A673 (cell line): ENCODE data around the gene CLSTN2. TPM values are rescaled to one million over a fixed set of nuclear protein-coding genes. Genes with fewer than 3 reads are reported as not detected.

Experiments used
- BruUV-seq: library from RNA; stranded (reverse); fragments of 400-500 nt; replicated peaks from 2 replicates; lab custom pipeline; 2021; lab: Mats Ljungman, UMichigan
- CTCF ChIA-PET: fragments of 300-600 bp; sonication (Branson Sonifier 250); formaldehyde crosslinking; loops from one replicate; lab custom pipeline; 2022; ENCODE audit warnings: antibody characterized with exemption; lab: Charles Lee
- POLR2A ChIA-PET: fragments of 300-600 bp; sonication (Branson Sonifier 250); formaldehyde crosslinking; loops from one replicate; lab custom pipeline; 2022; ENCODE audit warnings: antibody characterized with exemption; ENCODE audit not compliant: low non-redundant PET; lab: Charles Lee
- DNase-seq: peaks from one replicate; pipeline ENCODE4 v3.0.0-alpha.2; 2015; ENCODE audit warnings: low spot score
- H3K27ac ChIP-seq: fragments of 200-600 bp; sonication (generic); 2 replicates; pipeline ENCODE4 v1.5.1; 2016; ENCODE audit warnings: mixed run types, low read depth, mild to moderate bottlenecking, mixed read lengths, antibody characterized with exemption, low read length; ENCODE audit not compliant: poor library complexity, severe bottlenecking
- H3K27me3 ChIP-seq: fragments of 200-600 bp; sonication (generic); replicated peaks from 2 replicates; pipeline ENCODE4 v1.6.1; 2017; ENCODE audit warnings: mixed run types, low read depth, mild to moderate bottlenecking, mixed read lengths, antibody characterized with exemption, low read length; ENCODE audit not compliant: insufficient read depth, poor library complexity
- H3K36me3 ChIP-seq: fragments of 200-600 bp; sonication (generic); 2 replicates; pipeline ENCODE4 v1.6.1; 2016; ENCODE audit warnings: mixed run types, mild to moderate bottlenecking, mixed read lengths, antibody characterized with exemption, low read length; ENCODE audit not compliant: insufficient read depth, poor library complexity, severe bottlenecking
- H3K4me1 ChIP-seq: fragments of 200-600 bp; sonication (generic); 2 replicates; pipeline ENCODE4 v1.6.1; 2017; ENCODE audit warnings: mixed run types, mild to moderate bottlenecking, mixed read lengths, antibody characterized with exemption, low read length; ENCODE audit not compliant: insufficient read depth, poor library complexity, severe bottlenecking
- H3K4me3 ChIP-seq: fragments of 200-600 bp; sonication (generic); 2 replicates; pipeline ENCODE4 v1.5.1; 2016; ENCODE audit warnings: low read depth, mixed run types, mild to moderate bottlenecking, mixed read lengths, low read length; ENCODE audit not compliant: poor library complexity, severe bottlenecking
- H3K9me3 ChIP-seq: fragments of 200-600 bp; sonication (generic); 2 replicates; pipeline ENCODE4 v1.6.1; 2016; ENCODE audit warnings: mixed run types, low read depth, mild to moderate bottlenecking, mixed read lengths, antibody characterized with exemption, low read length; ENCODE audit not compliant: poor library complexity, severe bottlenecking
- CTCF ChIP-seq: fragments of 300-800, 200-600 bp; sonication (generic); conservative IDR thresholded peaks from 2 replicates; pipeline ENCODE4 v1.5.1; 2017; ENCODE audit warnings: low read depth, mild to moderate bottlenecking, antibody characterized with exemption, low read length, moderate library complexity, mixed read lengths
- EZH2 ChIP-seq: fragments of 200-600 bp; sonication (generic); IDR thresholded peaks from 2 replicates; pipeline ENCODE4 v1.6.1; 2017; ENCODE audit warnings: borderline replicate concordance, low read depth, mild to moderate bottlenecking, mixed read lengths, antibody characterized with exemption, low read length; ENCODE audit not compliant: poor library complexity, severe bottlenecking
- intact Hi-C: fragments of 100-400 bp; cut with micrococcal nuclease; formaldehyde crosslinking; loops from one replicate; pipeline ENCODE4 v1.10.0; 2022; ENCODE audit not compliant: unreplicated experiment
- total RNA-seq: library from RNA; stranded (reverse); gene quantifications from 2 replicates; pipeline ENCODE4 v1.2.3, GENCODE V29; 2021

CLSTN2 gene
- total RNA-seq, 1 experiment from 2014 or later: 50.7 TPM

- H3K27ac ChIP-seq: no peak overlapping the region
- H3K9me3 ChIP-seq: no peaks in the 10 kb centered on the region
- H3K4me3 ChIP-seq: no peak overlapping the region
- H3K4me1 ChIP-seq: no peaks in the 10 kb centered on the region
- CTCF ChIA-PET: no interaction called here
- BruUV-seq: no TSS peak
- DNase-seq: no peak
- TF ChIP-seq CTCF (no peak), EZH2 (no peak)
- intact Hi-C loops: no loop called here
- POLR2A ChIA-PET: no interaction called here
- no peaks in the 10 kb centered on the region for H3K27me3 ChIP-seq
- no peaks in the 10 kb centered on the region for H3K36me3 ChIP-seq
Measured at GRCh38 chr3:140559546-140559945, 624.6 kb downstream of the CLSTN2 start.

GRCh38 chr3:140563206-140563760 is 628.3 kb downstream of the CLSTN2 start:
- DNase-seq: no peak
- intact Hi-C loops: no loop called here
- BruUV-seq: no TSS peak
- TF ChIP-seq EZH2: no peak
- TF ChIP-seq CTCF: no peak
- Histone ChIP-seq H3K36me3 (no peaks in the 10 kb centered on the region), H3K4me3 (no peak overlapping the region), H3K27me3 (no peaks in the 10 kb centered on the region), H3K9me3 (no peaks in the 10 kb centered on the region), H3K27ac (no peak overlapping the region), H3K4me1 (no peaks in the 10 kb centered on the region)
- CTCF ChIA-PET: no interaction called here
- POLR2A ChIA-PET: no interaction called here

- H3K27ac ChIP-seq: no peak overlapping the region
- intact Hi-C loops: no loop called here
- TF ChIP-seq EZH2: no peak
- TF ChIP-seq CTCF: no peak
- DNase-seq: no peak
- H3K9me3 ChIP-seq: no peaks in the 10 kb centered on the region
- BruUV-seq: no TSS peak
- no peaks in the 10 kb centered on the region for H3K36me3 ChIP-seq
- POLR2A ChIA-PET: no interaction called here
- no peaks in the 10 kb centered on the region for H3K4me1 ChIP-seq
- H3K27me3 ChIP-seq: no peaks in the 10 kb centered on the region
- H3K4me3 ChIP-seq: no peak overlapping the region
- CTCF ChIA-PET: no interaction called here
Measured at GRCh38 chr3:140568131-140568530, 633.1 kb downstream of the CLSTN2 start.
